Lower leg skin (tissue), 3 donors: ENCODE measurements around the gene GNB1.

Experiments used
- POLR2A ChIP-seq, 2 donors: fragments of 450-650 bp; IDR thresholded peaks; one replicate each; pipeline ENCODE4 v1.6.1; 2016 to 2017; ENCODE audit warnings: antibody characterized with exemption in 2 of 2, mild to moderate bottlenecking in 1 of 2, moderate library complexity in 1 of 2
- TF ChIP-seq, protein P1 (sequence below), 3 donors: fragments of 450-650 bp; IDR thresholded peaks; one replicate each; pipeline ENCODE4 v1.5.1; 2016; ENCODE audit warnings: antibody characterized with exemption in 3 of 3, mild to moderate bottlenecking in 3 of 3, moderate library complexity in 2 of 3

DNA sequence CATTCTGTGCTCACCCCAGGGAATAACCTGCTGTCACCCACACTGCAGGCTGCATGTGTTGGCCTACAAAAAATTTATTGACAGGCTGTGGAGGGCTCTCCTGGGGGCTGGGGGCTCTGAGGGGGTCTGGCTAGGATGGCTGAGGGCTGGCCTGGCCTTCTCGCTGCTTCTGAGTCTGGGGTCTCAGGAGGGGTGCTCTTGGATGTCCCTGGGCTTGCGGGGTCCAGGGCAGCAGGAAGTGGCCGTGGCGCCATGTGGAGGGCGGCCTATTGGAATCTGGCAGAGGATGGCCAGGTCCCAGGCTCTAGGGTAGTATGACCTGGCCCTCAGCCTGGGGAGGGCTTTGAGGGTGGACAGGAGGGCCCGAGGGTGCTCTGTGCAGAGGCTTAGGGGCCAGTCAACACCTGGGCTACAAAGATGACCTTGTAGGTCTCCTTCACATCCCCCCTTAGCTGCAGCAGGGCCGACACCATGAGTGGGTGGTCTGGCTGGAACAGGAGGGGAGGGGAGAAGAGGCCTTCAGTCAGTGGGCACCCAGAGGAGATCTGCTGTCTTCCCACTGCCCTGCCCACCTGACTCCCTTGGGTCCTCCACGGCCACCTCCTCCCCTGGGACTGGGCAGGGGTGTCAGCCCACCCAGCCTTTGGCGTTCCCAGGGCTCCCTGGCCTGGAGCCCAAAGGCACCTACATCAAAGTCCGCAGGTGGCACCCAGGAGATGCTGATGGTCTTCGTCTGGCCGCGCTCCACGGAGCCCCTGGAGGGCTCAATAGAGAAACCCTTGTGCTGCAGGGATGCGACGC lies 31.2 kb upstream of the GNB1 start:
- TF ChIP-seq, protein P1, sequence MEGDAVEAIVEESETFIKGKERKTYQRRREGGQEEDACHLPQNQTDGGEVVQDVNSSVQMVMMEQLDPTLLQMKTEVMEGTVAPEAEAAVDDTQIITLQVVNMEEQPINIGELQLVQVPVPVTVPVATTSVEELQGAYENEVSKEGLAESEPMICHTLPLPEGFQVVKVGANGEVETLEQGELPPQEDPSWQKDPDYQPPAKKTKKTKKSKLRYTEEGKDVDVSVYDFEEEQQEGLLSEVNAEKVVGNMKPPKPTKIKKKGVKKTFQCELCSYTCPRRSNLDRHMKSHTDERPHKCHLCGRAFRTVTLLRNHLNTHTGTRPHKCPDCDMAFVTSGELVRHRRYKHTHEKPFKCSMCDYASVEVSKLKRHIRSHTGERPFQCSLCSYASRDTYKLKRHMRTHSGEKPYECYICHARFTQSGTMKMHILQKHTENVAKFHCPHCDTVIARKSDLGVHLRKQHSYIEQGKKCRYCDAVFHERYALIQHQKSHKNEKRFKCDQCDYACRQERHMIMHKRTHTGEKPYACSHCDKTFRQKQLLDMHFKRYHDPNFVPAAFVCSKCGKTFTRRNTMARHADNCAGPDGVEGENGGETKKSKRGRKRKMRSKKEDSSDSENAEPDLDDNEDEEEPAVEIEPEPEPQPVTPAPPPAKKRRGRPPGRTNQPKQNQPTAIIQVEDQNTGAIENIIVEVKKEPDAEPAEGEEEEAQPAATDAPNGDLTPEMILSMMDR (IDR thresholded peaks at IDR 0.05) = no peak
- no peak for TF ChIP-seq POLR2A (IDR thresholded peaks at IDR 0.05)
